Ascending aorta (tissue), 2 donors: Measurements from ENCODE around the gene ZNF502. TPM values are rescaled to one million over a fixed set of nuclear protein-coding genes. Genes with fewer than 3 reads are reported as not detected.

Experiments
- DNase-seq, 2 donors: peaks; one replicate each; pipeline ENCODE4 v3.0.0-alpha.2; 2019; ENCODE audit warnings: low spot score in 2 of 2
- H3K27ac ChIP-seq, 2 donors: fragments of 200-600 bp; sonication (generic); one replicate each; pipeline ENCODE4 v1.5.1; 2016 to 2017; ENCODE audit warnings: mild to moderate bottlenecking in 1 of 2
- H3K27me3 ChIP-seq: fragments of 200-600 bp; sonication (generic); one replicate; pipeline ENCODE4 v1.5.1; 2017
- H3K36me3 ChIP-seq, 2 donors: fragments of 200-600 bp; sonication (generic); one replicate each; pipeline ENCODE4 v1.5.1; 2016
- H3K4me1 ChIP-seq, 2 donors: fragments of 200-600 bp; sonication (generic); one replicate each; pipeline ENCODE4 v1.5.1; 2016 to 2017; ENCODE audit warnings: mild to moderate bottlenecking in 1 of 2
- H3K4me3 ChIP-seq, 2 donors: fragments of 200-600 bp; sonication (generic); one replicate each; pipeline ENCODE4 v1.5.1; 2016 to 2017; ENCODE audit warnings: mild to moderate bottlenecking in 1 of 2
- H3K9me3 ChIP-seq, 2 donors: fragments of 200-600 bp; sonication (generic); one replicate each; pipeline ENCODE4 v1.5.1; 2016
- intact Hi-C: fragments of 100-400 bp; cut with DNase I; formaldehyde crosslinking; loops from one replicate; pipeline ENCODE4 v1.15.1; 2023
- total RNA-seq: library from RNA; depleted of rRNA; stranded (reverse); fragments of >200 nt; gene quantifications from one replicate; pipeline ENCODE4 v1.1.0, GENCODE V29; 2016
- TF ChIP-seq, protein P1 (sequence below), 3 experiments: fragments of 200-600 bp in 2 of 3; fragments of 450-650 bp in 1 of 3; sonication (generic) in 2 of 3; IDR thresholded peaks; one replicate each; pipeline ENCODE4 v1.5.1; 2016 to 2019; ENCODE audit warnings: antibody characterized with exemption in 3 of 3, mild to moderate bottlenecking in 1 of 3, moderate library complexity in 1 of 3

ZNF502 gene
- total RNA-seq, 1 donor from 2014 or later = 6.5 TPM

- H3K4me3 ChIP-seq = no peak overlapping the region
- H3K4me1 ChIP-seq = no peaks in the 10 kb centered on the region
- TF ChIP-seq, protein P1, sequence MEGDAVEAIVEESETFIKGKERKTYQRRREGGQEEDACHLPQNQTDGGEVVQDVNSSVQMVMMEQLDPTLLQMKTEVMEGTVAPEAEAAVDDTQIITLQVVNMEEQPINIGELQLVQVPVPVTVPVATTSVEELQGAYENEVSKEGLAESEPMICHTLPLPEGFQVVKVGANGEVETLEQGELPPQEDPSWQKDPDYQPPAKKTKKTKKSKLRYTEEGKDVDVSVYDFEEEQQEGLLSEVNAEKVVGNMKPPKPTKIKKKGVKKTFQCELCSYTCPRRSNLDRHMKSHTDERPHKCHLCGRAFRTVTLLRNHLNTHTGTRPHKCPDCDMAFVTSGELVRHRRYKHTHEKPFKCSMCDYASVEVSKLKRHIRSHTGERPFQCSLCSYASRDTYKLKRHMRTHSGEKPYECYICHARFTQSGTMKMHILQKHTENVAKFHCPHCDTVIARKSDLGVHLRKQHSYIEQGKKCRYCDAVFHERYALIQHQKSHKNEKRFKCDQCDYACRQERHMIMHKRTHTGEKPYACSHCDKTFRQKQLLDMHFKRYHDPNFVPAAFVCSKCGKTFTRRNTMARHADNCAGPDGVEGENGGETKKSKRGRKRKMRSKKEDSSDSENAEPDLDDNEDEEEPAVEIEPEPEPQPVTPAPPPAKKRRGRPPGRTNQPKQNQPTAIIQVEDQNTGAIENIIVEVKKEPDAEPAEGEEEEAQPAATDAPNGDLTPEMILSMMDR (IDR thresholded peaks at IDR 0.05) = no peak
- H3K9me3 ChIP-seq = peaks cover 0 to 10% of the 10 kb centered on the region in 2 donors
- no peaks in the 10 kb centered on the region for H3K36me3 ChIP-seq
- intact Hi-C loops = no loop called here
- no peak for DNase-seq
- H3K27ac ChIP-seq = no peak overlapping the region
- no peaks in the 10 kb centered on the region for H3K27me3 ChIP-seq
Measured at GRCh38 chr3:44772099-44772442, 59.6 kb downstream of the ZNF502 start.

Other genes starting within 250 kb of the ZNF502 start
- gene ZNF445, start 235.0 kb upstream of the ZNF502 start, total RNA-seq = 6.6 TPM
- not detected for gene ZKSCAN7, start 157.5 kb upstream of the ZNF502 start, total RNA-seq
- 0.43 TPM for gene ZNF660, start 127.7 kb upstream of the ZNF502 start, total RNA-seq
- 18.1 TPM for gene ZNF197, start 87.6 kb upstream of the ZNF502 start, total RNA-seq
- 4.8 TPM for gene ZNF35, start 63.9 kb upstream of the ZNF502 start, total RNA-seq
- not detected for gene ZNF501, start 17.0 kb downstream of the ZNF502 start, total RNA-seq
- 12.0 TPM for gene KIAA1143, start 49.0 kb downstream of the ZNF502 start, total RNA-seq
- 0.64 TPM for gene KIF15, start 49.1 kb downstream of the ZNF502 start, total RNA-seq
- not detected for gene TMEM42, start 149.3 kb downstream of the ZNF502 start, total RNA-seq
- gene TGM4, start 161.9 kb downstream of the ZNF502 start, total RNA-seq = not detected